Activated T-cell treated with anti-CD3 and anti-CD28 coated beads, Interleukin-2, amount 50 U/mL, for 1 hour (primary cell): ENCODE data around the gene DPH7.
"Not testable (repeated sequence)": the region's sequence is repeated elsewhere in the genome, so short reads cannot be mapped to it uniquely, and the experiment has no call there.

Source experiments
- DNase-seq: peaks from one replicate; pipeline ENCODE4 v3.0.0-alpha.2; 2020

Gene DPH7

DNA sequence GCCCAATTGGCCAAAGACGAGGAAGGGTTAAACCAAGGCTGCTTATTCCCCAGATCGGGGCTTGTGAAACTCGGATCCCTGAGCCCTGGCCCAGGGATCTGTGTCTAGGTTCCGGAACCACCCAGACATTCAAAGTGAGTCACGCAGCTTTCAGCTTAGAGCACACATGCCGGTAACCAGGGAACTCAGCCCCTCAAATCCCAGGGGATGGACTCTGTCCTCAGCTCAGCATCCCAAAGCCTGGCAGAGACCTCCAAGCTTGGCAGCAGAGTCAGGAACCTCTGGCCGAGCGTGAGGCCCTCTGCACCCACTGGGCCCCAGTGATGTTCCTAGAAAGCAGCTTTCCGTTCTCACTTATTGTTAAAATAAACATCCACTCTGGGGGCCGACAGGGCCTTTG lies 33.6 kb downstream of the DPH7 start:
- no peak for DNase-seq

DNA sequence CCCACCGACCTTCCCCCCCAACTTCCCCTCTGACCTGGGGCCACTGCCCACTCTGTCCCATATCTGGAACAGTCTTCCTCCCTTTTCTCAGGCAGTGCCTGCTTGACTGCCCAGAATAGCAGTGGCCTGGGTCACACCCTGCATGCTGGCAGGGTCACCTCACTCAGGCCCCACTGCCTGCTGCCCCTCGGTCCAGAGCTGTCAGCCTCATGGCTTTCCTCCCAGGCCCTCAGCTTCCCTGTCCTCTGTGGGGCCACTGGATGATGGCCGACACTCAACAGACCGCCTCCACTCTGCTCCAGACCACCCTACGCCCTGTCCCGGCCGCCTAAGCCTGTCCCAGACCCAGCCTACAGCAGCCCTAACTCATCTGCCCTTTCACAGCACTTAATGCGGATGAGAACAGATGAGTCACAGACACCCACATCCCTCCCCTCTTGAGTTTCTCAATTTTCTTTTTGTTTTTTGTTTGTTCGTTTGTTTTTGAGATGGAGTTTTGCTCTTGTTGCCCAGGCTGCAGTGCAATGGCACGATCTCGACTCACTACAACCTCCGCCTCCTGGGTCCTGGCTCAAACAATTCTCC lies 34.5 kb downstream of the DPH7 start:
- no peak for DNase-seq

DNA sequence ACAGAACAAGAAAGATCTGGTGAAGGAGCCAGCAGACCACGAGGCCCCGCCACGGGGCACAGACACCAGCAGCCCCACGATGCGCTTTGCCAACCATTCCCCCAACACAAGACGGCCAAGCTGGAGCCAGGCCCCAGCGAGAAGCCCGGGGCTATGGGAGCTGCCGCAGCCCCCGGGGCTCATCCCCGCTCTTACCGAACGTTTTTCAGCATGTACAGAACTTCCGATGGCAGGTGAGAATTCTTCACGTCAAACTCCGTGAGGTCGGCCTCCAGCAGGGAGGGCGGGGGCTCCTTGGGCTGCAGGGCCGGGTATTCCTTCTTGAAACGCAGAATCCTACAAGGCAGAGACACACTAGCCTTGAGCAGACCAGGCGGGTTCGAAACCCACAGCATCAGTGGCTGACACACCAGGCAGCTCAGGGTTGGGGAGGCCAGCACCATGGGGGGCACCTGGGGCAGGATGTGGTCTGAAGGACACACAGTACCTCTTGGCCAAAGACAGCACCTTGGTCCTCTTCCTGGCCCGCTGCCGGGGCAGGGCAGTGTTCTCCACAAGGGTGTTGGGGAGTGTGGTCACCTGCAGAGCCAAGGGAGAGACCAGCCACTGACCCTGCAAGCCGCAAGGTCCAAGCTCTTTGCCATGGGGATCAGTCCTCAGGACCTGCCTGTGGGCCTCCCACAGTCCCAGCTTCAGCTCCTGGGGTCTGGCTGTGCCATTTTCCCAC lies 35.3 kb downstream of the DPH7 start:
- DNase-seq, result no peak

DNA sequence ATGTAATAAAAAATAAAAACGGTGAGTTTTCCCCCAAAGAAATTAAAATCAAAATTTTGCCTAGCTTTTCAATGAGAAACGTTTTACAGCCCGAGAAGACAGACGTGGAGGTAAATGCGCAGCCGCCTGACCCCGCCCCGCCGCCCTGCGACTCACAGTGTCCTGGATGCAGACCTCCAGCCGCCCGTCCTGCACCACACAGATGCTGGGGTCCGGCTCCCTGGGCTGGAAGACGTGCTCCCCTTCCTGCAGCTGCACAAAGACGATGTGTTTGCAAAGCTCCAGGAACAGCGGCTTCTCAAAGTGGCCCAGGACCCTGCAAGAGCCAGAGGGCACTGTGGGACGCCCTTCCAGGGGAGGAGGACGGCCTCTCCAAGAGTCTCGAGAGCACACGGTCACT lies 36.2 kb downstream of the DPH7 start:
- DNase-seq, result no peak

DNA sequence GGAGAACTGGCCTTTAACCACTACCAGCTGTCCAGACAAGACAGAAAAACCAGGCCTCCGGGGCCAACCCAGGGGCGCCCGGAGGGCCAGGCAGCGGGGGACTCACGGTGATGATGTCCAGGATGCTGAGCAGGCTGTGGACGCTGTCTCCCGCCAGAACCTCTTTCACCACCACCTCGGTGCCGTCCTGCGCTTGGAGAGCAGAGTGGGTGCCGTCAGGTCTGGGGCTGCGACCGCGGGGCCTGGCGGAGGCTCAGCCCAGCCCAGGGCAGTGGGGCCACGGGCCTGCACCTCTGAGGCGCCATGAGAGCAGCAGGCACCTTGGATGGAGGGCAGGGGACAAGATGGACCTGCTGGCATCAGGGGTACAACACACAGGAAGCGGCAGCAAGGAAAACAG lies 38.2 kb downstream of the DPH7 start:
- DNase-seq, result no peak

DNA sequence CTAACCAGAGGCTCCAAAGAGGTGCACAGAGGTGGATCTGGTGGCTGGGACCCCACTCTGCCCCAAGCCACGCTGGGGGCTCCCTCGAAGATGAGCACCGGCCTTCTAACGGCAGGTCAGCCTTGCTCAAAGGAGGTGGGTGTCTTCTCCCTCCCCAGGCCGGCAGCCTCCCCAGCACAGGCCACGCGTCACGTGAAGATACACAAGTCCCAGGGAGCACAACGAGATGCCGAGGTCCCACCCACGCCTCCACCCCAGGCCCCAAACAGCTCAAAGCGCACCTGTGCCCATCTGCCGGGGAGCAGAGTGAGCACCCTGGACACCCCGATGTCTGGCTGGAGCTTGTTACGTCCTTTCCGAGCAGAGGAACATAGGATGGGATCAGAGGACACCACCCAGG lies 40.7 kb downstream of the DPH7 start:
- DNase-seq, result no peak

DNA sequence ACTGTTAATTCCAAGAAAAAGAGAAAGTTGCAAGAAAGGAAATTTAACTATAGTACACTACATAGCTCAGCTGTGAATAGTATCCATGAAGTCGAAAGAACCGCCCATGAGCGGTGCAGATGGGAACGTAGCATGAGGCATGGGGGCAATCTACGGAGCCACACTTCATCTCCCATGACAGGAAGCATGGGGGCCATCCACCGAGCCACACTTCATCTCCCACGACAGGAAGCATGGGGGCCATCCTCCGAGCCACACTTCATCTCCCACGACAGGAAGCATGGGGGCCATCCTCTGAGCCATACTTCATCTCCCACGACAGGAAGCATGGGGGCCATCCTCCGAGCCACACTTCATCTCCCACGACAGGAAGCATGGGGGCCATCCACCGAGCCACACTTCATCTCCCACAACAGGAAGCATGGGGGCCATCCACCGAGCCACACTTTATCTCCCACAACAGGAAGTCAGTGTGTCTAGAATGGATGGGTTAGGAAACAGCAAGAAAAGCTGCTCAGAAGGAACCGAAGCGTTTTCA lies 42.1 kb downstream of the DPH7 start:
- DNase-seq, result not testable (repeated sequence)

DNA sequence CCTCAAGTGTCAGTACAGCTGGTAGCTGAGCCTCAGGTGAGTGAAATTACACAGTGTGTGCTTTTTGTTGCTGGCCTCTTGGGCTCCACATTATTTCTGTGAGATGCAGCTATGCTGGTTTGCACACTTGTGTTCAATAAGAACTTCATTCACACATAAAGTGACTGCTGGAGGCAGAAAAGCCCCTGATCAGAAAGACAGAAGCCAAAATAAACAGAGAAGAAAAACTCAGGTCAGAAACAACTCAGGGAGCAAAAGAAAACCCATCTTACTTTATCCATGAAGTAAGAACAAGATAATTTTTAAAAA lies 43.7 kb downstream of the DPH7 start:
- no peak for DNase-seq

DNA sequence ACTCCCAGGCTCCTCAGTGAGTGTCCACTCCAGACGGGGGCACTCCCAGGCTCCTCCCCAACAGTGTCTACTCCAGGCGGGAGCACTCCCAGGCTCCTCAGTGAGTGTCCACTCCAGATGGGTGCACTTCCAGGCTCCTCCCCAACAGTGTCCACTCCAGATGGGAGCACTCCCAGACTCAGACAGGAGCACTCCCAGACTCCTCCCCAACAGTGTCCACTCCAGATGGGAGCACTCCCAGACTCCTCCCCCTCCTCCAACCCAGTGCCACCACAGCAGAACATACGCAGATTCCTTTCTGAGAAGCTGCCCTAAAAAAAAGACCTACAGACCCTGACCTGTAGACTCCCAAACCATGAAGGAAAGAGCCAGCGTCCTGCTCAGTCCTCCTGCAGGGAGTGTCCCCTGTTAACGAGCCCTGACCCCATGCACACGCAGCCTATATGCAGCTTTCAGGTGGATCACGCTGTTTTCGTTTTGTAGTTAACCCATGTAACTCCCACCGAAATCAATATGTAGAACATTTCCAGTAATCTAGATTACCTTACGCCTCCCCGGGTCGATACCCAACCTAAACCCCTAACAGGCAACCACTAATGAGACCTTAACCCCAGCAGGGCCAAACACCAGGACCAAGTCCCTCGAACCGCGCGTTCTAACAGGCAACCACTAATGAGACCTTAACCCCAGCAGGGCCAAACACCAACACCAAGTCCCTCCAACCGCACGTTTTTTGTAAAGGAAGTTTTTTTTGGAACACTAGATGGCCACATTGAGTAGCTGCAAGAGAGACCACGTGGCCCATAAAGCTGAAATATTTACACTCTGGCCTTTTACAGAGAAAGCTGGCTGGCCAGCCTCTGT lies 44.2 kb downstream of the DPH7 start:
- DNase-seq, result no peak

DNA sequence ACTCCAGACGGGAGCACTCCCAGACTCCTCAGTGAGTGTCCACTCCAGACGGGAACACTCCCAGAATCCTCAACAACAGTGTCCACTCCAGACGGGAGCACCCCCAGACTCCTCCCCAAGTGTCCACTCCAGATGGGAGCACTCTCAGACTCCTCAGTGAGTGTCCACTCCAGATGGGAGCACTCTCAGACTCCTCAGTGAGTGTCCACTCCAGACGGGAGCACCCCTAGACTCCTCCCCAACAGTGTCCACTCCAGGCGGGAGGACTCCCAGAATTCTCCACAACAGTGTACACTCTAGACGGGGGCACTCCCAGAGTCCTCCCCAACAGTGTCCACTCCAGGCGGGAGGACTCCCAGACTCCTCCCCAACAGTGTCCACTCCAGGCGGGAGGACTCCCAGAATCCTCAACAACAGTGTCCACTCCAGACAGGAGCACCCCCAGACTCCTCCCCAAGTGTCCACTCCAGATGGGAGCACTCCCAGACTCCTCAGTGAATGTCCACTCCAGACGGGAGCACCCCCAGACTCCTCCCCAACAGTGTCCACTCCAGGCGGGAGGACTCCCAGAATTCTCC lies 45.7 kb downstream of the DPH7 start:
- DNase-seq, result not testable (repeated sequence)

DNA sequence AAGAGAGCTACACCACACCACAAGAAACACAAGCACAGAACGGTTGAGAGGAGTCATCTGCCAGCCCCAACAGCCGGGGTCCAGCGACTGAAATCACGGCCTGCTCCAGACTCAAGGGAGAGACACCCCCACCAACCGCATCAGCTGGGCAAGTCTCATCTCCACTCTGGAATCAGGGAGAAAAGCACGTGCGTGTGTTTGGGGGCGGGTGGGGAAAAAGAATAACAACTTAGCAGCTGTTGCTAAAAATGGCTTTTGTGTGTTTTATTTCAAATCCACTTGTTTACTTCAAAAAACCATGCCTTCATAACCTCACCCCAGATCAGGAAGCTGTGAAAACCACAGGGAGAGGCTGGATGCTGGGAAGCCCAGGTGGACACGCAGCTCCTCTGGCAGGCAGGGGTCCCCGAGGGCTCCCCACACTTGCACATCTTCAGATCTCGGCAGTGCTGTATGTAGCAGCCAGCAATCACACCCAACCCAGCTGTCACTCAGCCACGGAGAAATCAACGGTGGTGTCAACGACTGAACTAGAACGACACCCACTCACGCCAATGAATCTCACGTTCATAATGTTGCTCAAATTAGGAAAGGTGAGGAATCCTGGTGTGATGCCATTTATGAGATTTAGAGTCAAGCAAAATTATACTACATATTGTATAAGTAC lies 47.5 kb downstream of the DPH7 start:
- no peak for DNase-seq

DNA sequence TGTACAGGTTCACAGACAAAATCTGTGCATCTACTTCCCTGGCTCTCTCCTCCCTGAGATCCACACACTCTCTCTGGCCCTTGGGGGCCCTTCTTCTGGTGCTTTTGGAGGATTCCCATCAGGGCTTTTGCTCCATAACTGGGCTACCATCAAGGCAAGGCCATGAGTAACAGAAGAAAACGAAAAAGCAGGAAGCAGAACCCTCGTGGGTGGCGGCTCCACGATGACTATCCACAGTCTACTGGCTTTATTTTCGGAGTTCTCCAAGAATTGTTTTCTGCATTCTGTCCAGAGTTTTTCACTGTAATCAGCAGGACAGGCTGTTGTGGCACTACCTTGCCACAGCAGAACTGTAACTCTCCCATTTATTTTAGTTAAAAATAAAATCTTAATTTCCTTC lies 48.4 kb downstream of the DPH7 start:
- DNase-seq, result no peak

DNA sequence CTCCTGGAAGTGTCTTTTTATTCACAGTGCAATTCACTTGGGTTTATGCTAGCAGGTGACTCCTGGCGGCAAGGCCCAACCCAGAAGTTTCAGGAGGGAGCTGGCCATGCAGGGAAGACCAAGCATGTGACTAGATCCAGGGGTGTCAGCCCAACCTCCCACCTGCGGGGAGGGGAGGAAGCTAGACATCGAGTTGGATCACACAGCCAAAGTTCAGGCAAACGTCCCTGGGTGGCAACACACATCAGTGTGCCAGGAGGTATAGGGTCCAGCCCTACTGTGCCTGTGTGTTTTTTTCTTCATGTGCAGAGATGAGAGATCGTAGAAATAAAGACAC lies 53.8 kb downstream of the DPH7 start:
- no peak for DNase-seq

DNA sequence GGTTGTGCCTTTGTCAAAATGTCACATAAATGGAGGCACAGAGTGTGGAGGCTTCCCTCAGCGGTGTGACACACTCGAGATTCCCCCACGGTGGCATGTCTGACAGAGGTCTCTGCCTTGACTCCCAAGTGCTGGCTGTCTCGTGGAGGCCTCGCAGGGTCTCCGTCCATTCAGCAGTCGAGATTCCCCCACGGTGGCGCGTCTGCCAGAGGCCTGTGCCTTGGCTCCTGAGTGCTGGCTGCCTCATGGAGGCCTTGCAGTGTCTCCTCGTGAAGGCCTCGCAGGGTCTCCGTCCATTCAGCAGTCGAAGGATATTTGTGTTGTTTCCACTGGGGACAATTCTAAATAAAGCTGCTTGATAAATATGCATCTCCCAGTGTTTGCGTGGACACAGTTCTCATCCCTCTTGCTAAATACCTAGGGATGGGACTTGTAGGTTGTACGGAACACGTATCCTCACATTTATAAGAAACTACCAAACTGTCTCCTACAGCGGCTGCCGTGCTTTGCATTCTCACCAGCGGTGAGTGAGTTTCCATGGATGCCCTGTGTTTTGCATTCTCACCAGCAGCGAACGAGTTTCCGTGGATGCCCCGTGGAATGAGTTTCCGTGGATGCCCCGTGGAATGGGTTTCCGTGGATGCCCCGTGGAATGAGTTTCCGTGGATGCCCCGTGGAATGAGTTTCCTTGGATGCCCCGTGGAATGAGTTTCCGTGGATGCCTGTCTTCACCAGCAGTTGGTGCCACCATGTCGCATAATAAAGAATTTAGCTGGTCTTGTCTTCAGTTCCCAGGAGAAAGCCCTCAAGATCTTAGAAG lies 54.4 kb downstream of the DPH7 start:
- DNase-seq, result no peak

DNA sequence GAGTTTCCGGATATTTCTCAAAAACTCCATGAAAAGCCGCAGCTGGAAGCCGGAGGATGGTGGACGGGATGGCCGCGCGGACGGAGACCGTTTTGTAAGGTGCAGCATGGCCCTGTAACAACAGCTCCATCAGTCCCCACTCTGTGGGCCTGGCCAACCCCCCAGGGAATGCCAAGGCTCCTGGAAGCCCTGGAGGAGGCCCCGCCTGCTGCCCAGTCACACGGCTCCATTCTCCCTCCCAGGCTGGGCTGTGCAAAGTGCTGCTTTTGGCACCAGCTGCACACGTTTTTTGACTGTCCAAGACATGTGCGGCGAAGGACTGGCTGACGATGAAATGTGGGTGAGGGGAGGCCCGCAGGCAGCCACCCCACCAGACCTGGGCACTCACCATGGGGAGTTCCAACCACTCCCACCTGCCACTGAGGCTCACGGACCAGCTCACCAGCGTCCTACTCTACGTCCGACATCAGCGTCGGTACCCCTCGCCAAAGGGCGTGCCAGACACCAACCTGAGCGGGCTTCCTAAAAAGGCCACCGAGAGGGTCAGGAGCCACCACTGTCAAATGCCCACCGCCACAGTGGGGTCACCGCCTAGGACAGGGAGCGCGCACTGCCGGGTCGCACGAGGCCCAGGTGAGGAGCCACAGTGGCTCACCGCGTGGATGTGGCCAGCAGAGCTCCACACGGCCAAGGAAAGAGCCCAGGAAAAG lies 55.8 kb downstream of the DPH7 start:
- DNase-seq, result no peak

DNA sequence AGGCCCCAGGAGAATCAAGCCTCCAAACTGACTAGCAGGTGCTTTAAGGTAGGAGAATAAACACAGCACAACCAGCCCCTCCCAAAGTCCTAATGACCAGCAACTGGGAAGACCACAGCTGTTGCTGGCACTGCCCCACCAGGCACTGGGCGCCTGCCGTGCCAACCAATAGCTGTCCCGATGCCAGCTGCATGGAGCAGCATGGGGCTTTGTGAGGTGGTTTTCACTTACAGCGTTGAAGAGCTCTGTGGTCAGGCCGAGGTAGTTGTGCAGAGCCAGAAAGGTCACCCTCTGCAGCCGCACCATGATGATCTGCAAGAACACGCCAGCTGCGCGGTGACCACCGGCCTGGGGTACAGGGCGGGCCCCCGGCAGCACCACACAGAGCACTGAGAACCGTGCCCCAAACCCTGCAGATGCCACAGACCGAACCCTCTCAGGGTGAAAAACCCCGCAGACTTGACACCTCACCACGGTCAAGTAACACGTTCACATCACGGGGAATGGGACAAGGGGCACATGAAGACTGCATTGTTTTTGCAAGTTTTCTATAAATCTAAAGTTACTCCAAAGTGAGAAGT lies 57.2 kb downstream of the DPH7 start:
- no peak for DNase-seq

DNA sequence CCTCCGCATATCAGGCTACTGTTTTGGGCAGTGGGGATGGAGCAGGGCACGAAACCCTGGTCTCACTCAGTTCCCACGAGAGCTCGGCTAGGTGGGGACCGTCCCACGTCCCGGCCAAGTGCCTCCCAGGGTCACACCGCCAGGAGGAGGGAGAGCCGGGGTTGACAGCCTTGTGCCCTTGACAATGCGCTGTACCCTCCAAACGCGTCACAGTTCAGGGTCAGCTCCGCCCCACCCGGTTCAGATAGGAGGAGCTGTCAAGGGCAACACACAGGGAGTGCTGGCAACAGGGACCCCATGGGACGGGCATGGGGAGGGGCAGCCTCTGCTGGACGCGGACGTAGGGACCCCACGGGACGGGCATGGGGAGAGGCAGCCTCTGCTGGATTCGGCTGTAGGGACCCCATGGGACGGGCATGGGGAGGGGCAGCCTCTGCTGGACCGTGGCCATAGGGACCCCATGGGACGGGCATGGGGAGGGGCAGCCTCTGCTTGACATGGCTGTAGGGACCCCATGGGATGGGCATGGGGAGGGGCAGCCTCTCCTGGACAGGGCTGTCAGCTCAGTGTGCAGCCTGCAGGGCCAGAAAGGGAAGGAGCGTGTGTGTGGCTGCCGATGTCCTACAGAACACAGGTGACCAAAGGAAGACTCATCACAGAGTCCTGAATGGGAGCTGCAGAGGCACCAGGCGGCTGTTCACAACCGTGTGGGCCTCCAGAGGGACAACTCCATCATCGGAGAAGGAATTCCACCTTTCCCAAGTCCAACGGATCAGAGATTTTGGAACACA lies 57.9 kb downstream of the DPH7 start:
- no peak for DNase-seq

DNA sequence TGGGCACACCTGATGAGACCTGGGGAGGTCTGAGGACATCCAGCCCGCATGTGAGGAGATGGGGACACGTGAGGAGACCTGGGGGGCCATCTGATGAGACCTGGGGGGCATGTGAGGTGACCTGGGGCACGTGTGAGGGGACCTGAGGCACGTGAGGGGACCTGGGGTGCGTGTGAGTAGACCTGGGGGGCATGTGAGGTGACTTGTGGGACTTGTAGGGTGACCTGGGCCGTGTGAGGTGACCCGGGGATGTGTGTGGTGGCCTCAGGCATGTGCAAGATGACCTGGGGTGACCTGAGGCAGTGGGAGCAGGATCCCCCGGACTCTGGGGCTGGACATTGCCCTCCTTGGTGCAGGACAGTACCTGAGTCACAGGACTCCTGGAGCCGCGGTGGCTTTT lies 59.2 kb downstream of the DPH7 start:
- no peak for DNase-seq

DNA sequence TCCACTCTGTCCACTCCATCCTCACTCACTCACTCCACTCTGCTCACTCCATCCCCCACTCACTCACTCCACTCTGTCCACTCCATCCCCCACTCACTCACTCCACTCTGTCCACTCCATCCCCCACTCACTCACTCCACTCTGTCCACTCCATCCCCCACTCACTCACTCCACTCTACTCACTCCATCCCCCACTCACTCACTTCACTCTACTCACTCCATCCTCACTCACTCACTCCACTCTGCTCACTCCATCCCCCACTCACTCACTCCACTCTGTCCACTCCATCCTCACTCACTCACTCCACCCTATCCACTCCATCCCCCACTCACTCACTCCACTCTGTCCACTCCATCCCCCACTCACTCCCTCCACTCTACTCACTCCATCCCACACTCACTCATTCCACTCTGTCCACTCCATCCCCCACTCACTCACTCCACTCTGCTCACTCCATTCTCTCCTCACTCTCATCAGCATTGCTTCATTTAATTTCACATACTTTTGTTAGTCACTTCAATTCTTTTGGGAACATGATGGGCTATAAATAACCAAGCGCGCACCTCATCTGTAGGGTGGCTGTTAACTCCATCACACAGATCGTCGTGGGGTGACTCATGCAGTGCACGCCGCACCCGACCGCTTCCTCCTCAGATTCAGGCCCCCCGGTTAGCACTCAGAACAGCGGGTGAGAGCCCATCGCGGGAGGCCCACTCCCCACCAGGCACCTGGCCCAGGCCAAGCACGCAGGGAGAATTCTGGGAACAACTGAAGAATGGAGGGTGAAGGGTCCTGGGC lies 59.9 kb downstream of the DPH7 start:
- DNase-seq, result not testable (repeated sequence)
